Measurements from ENCODE around the gene PRIMA1.

DNA sequence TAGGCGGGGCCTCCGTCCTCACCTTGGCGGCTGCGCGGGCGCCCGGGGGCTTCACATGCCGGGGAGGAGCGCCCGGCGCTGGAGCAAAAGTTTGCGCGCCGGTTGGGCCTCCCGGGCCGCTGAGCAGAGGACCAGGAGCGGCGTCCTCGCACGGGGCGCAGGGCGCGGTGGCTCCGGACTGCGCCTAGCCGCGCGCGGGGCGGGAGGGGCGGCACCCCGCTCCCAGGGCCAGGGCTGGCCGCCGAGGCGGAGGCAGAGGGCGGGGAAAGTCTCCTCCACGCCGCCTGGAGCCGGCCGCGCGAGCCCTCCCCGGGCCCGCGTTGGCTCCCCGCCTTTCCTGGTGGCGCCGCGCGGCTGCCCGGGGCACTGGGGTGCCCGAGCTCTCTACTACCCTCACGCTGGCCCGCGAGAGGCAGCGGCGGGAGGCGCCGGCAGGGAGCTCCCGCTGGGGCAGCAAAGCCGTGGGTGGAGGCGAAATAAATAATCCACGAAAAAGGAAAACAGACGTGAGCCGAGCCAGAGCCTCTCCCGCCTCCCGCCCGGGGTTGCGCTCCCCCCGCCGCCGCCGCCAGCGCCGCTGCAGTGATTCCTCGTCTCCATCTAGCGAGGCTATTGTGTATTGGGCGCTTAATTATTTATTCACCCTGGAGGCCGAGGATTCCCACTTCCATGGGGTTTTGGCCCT, 400 bp upstream of the PRIMA1 start:
- TF ChIP-seq, protein P1, sequence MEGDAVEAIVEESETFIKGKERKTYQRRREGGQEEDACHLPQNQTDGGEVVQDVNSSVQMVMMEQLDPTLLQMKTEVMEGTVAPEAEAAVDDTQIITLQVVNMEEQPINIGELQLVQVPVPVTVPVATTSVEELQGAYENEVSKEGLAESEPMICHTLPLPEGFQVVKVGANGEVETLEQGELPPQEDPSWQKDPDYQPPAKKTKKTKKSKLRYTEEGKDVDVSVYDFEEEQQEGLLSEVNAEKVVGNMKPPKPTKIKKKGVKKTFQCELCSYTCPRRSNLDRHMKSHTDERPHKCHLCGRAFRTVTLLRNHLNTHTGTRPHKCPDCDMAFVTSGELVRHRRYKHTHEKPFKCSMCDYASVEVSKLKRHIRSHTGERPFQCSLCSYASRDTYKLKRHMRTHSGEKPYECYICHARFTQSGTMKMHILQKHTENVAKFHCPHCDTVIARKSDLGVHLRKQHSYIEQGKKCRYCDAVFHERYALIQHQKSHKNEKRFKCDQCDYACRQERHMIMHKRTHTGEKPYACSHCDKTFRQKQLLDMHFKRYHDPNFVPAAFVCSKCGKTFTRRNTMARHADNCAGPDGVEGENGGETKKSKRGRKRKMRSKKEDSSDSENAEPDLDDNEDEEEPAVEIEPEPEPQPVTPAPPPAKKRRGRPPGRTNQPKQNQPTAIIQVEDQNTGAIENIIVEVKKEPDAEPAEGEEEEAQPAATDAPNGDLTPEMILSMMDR (IDR thresholded peaks at IDR 0.05; ENCODE audit: low read length), result no peak
- TF ChIP-seq EZH2 (IDR thresholded peaks at IDR 0.05; ENCODE audit: borderline replicate concordance, low read length), result no peak
